ENCODE data around the gene GPR37L1. TPM values are rescaled to one million over a fixed set of nuclear protein-coding genes. Genes with fewer than 3 reads are reported as not detected.

The GPR37L1 gene
- total and polyA plus RNA-seq, 3 donors from 2014 or later = 0.42 to 1.6 (median 0.56) TPM

DNA sequence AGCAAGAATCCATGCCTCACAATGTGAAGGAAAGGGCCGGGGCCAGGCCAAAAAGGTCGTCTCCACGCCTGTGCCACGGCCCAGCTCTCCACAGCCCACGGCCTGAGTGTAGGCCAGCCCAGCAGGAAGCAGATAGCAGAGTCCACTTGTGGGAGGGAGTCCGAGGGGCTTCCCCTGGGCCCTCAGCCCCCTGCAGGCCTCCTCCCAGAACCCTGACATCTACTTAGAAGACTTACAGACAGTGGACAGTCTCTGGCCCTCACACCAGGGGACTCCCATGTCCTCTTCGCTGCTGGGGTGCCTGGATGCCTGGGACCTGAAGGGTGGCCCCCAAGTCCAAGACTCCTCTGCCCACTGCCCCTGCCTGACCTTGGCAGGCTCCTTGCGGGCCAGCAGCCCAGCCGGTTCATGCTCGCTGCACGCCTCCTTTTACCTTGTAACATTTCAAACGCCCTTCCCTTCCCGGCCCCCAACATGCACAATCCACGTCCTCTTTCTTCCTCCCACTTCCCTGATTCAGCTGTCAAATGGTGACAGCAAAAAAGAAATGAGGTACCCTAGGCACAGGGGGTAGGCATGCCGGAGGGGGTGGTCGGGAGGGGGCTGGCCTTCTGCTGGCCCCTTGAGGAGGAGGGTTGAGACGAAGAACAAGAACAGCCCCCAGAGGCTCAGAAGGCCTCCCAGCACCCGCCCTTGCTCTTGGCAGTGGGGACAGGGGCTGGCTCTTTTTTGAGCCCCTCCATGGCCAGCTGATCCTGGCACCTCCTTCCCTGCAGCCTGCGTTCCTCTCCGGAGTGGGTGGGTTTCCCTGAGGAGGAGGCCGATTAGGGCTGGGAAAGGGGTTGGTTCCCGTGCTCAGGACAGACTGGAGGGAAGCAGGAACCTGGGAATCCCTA lies 38.7 kb downstream of the GPR37L1 start:
- TF ChIP-seq, protein P1, sequence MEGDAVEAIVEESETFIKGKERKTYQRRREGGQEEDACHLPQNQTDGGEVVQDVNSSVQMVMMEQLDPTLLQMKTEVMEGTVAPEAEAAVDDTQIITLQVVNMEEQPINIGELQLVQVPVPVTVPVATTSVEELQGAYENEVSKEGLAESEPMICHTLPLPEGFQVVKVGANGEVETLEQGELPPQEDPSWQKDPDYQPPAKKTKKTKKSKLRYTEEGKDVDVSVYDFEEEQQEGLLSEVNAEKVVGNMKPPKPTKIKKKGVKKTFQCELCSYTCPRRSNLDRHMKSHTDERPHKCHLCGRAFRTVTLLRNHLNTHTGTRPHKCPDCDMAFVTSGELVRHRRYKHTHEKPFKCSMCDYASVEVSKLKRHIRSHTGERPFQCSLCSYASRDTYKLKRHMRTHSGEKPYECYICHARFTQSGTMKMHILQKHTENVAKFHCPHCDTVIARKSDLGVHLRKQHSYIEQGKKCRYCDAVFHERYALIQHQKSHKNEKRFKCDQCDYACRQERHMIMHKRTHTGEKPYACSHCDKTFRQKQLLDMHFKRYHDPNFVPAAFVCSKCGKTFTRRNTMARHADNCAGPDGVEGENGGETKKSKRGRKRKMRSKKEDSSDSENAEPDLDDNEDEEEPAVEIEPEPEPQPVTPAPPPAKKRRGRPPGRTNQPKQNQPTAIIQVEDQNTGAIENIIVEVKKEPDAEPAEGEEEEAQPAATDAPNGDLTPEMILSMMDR (IDR thresholded peaks at IDR 0.05) = no peak
- TF ChIP-seq POLR2A (IDR thresholded peaks at IDR 0.05) = no peak
- Histone ChIP-seq H3K36me3 (ENCODE audit: low read depth, missing control alignments) (no peaks in the 10 kb centered on the region), H3K9me3 (no peaks in the 10 kb centered on the region), H3K4me1 (peaks cover 87% of the 10 kb centered on the region), H3K4me3 (no peak overlapping the region), H3K27ac (peak overlapping the region; percentile 60 to 87), H3K27me3 (no peaks in the 10 kb centered on the region)
- intact Hi-C loops (cut with DNase I; ENCODE audit: low total_unique reads) = no loop called here
- WGBS, 2 donors = 45 to 65% methylated on average over 21 to 22 of the region's 22 CpGs
- peak; percentile 73 for DNase-seq

DNA sequence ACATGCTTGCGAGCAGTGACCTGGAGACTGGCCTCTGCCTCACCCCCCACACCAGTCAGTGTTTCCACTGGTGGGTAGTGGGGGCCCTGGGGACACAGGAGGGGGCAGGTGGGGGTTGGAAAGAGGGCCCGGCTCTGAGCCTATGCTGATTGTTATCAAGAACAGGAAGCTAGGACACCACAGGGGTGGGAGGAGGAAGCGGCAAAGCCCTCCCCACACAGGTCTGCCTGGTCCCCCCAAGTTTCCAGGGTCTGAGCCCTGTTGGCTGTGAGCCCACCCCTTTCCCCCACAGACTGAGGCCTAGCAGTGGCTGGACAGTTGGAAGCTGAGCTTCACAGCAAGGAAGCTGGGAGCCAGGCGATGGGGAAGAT lies 39.3 kb downstream of the GPR37L1 start:
- H3K4me3 ChIP-seq = no peak overlapping the region
- H3K27me3 ChIP-seq = no peaks in the 10 kb centered on the region
- TF ChIP-seq POLR2A (IDR thresholded peaks at IDR 0.05) = no peak
- TF ChIP-seq, protein P1 (IDR thresholded peaks at IDR 0.05) = no peak
- peak overlapping the region; percentile 60 to 87 for H3K27ac ChIP-seq
- H3K9me3 ChIP-seq = no peaks in the 10 kb centered on the region
- intact Hi-C loops (cut with DNase I; ENCODE audit: low total_unique reads) = no loop called here
- H3K4me1 ChIP-seq = peaks cover 89% of the 10 kb centered on the region
- no peaks in the 10 kb centered on the region for H3K36me3 ChIP-seq (ENCODE audit: low read depth, missing control alignments)
- DNase-seq = no peak
- WGBS, 2 donors = 60 to 62% methylated on average over 2 to 4 of the region's 4 CpGs

DNA sequence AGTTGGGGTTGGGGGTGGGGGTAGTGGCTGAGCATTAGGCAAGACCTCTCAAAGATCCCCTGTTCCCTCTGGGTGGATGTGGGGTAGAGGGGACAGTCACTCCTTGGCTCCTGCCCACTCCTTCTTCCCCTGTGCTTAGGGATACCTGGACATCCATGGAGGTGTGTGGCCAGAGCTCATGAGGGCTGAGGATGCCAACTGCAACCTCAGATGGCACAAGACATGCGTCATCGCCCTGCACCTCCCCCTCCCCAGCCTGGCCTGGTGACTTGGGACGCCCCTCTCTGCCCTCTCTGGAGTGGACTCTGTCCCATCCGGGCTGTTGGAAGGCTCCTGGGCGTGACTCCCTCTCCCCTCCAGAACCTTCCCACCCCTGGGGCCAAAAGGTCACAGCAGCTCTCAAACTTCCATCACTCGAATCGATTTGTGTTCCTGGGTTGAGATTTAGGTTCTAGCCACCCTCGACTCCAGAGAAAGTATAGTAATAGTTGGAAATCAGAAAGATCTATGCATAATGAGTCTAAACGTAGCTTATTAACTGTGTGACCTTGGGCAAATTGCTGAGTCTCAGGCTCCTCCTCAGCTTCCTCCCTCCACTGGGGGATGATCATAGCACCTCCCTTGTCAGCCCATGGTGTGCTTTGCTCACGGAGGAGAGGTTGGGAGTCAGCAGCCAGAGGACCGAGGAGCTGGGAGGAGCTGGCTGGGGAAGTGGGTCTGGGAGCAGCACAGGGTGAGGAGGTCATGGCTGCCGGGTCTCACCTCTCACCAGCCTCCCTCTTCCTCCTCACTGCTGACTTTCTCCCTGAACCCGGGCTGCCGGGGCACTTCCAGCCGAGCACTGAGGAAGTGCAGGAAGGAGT lies 39.9 kb downstream of the GPR37L1 start:
- Histone ChIP-seq H3K36me3 (ENCODE audit: low read depth, missing control alignments) (no peaks in the 10 kb centered on the region), H3K27me3 (no peaks in the 10 kb centered on the region), H3K27ac (peak overlapping the region; percentile 60 to 87), H3K4me1 (peaks cover 92% of the 10 kb centered on the region), H3K4me3 (no peak overlapping the region), H3K9me3 (no peaks in the 10 kb centered on the region)
- intact Hi-C loops (cut with DNase I; ENCODE audit: low total_unique reads) = no loop called here
- WGBS, 2 donors = 30 to 34% methylated on average over 14 to 15 of the region's 15 CpGs
- DNase-seq = peak; percentile 72
- TF ChIP-seq, protein P1 (IDR thresholded peaks at IDR 0.05) = no peak
- no peak for TF ChIP-seq POLR2A (IDR thresholded peaks at IDR 0.05)

DNA sequence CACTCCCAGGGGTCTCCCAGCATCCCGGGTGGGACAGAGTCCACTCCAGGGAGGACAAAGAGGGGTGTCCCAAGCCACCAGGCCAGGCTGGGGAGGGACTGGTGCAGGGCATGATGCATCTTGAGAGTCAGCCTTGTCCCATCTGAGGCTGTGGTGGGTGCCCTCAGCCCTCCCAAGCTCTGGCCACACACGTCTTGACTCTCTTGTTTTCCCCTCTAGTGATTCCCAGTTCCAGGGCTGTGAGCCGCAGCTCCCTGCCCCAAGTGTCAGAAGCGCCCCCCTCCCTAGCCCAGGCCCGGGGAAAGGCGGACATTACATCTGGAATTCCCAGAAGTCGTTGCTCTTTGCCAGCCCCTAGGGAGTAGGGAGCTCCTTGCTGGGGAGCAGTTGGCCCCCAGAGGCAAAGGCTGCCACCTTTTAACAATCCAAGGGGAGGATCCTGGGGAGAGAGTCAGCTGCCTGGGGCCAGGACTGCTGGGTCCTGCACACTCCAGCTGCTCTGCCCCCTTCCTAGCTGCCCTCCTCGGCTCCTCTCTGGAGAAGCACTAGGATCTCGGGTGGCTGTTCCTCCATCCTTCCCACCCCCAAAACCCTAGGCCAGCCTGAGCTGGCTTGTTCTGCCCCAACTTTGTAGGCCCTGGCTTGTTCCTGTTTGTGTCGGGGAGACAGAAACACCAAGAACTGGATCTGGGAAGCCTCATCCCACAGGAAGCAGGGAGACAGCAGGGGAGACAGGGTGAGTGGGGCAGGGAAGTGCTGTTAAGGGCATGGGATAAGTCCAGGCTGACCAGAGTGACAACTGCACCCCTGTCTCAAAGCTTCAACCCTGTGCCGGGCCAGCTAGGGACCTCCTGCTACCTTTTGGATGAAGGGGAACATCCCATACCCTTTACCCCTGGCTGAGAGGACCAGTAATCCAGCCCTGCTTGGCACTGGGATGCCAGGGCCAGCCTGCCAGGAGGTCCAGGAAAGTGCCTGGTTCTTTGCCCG lies 40.9 kb downstream of the GPR37L1 start:
- DNase-seq = no peak
- H3K36me3 ChIP-seq (ENCODE audit: low read depth, missing control alignments) = no peaks in the 10 kb centered on the region
- peaks cover 99% of the 10 kb centered on the region for H3K4me1 ChIP-seq
- 38 to 45% methylated on average over 8 to 11 of the region's 12 CpGs for WGBS, 2 donors
- intact Hi-C loops (cut with DNase I; ENCODE audit: low total_unique reads) = no loop called here
- TF ChIP-seq POLR2A (IDR thresholded peaks at IDR 0.05) = no peak
- TF ChIP-seq, protein P1 (IDR thresholded peaks at IDR 0.05) = no peak
- H3K9me3 ChIP-seq = no peaks in the 10 kb centered on the region
- peak overlapping the region; percentile 60 to 87 for H3K27ac ChIP-seq
- no peak overlapping the region for H3K4me3 ChIP-seq
- no peaks in the 10 kb centered on the region for H3K27me3 ChIP-seq

All from testis (tissue), 3 donors.